Neural progenitor cell (in vitro differentiated cells): Measurements from ENCODE around the gene GABARAP.

Source experiments
- CTCF ChIP-seq: fragments of 200-600 bp; sonication (generic); IDR thresholded peaks from 2 replicates; pipeline ENCODE4 v1.5.1; 2017; ENCODE audit warnings: antibody characterized with exemption, mild to moderate bottlenecking
- EZH2phosphoT487 ChIP-seq: fragments of 200-600 bp; sonication (generic); IDR thresholded peaks from 2 replicates; pipeline ENCODE4 v1.6.1; 2017; ENCODE audit warnings: antibody characterized with exemption

GRCh38 chr17:7204336-7204735 lies 37.9 kb downstream of the GABARAP start:
- no peak for TF ChIP-seq CTCF
- no peak for TF ChIP-seq EZH2phosphoT487
